Fibroblast of pulmonary artery (primary cell): ENCODE results near the gene PRPF6.

Experiments used
- DNase-seq: peaks from one replicate; pipeline ENCODE4 v3.0.0-alpha.2; 2010; ENCODE audit warnings: low read depth
- H3K4me3 ChIP-seq: replicated peaks from 2 replicates; pipeline ENCODE4 v1.5.1; 2011; ENCODE audit warnings: low read depth, mild to moderate bottlenecking, control low read depth, low read length, moderate library complexity
- TF ChIP-seq, protein P1 (sequence below): IDR thresholded peaks from 2 replicates; pipeline ENCODE4 v1.5.1; 2011; ENCODE audit warnings: mild to moderate bottlenecking, control low read depth, low read length, inconsistent platforms; ENCODE audit errors: missing control alignments

Gene PRPF6

DNA sequence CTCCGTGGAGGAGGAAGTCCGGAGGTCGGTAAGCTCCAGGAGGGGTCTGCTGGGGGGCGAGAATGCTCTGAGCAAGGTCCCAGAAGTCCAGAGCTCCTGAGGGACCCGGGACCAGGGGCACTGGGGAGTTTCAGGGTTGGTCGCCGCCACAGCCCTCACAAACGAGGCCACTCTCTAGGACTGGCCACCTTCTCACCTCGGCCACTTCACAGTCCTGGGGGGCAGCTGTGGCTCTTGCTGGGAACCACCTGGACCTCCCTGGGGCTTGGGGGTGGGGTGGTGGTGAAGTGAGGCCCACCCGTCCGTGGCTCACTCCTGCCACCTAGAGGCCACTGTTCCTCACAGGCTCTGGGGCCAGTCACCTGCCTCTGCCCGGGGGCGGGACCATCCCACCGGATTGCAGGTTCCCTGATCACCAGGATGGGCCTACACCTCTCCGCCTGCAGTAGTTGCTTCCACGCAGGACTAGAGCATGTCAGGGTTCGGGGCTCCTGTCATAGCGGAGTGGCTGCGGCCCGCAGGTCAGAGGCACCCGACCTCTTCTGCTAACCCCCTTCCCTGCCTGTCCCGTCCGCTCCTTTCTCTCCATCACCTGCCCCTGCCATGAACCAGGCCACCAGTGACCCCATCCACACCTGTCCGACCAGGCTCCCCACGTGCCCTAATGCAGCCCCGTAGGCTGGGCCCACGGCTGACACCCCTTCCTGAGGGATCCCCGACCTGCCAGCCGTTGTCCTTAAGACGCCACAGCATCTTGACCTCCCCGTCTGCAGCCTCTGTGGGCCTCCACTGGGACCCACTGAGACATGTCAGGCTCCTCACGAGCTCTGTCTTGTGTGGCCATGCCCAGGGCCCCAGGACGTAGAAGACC is 76.9 kb downstream of the PRPF6 start:
- DNase-seq = peak; percentile 70
- TF ChIP-seq, protein P1, sequence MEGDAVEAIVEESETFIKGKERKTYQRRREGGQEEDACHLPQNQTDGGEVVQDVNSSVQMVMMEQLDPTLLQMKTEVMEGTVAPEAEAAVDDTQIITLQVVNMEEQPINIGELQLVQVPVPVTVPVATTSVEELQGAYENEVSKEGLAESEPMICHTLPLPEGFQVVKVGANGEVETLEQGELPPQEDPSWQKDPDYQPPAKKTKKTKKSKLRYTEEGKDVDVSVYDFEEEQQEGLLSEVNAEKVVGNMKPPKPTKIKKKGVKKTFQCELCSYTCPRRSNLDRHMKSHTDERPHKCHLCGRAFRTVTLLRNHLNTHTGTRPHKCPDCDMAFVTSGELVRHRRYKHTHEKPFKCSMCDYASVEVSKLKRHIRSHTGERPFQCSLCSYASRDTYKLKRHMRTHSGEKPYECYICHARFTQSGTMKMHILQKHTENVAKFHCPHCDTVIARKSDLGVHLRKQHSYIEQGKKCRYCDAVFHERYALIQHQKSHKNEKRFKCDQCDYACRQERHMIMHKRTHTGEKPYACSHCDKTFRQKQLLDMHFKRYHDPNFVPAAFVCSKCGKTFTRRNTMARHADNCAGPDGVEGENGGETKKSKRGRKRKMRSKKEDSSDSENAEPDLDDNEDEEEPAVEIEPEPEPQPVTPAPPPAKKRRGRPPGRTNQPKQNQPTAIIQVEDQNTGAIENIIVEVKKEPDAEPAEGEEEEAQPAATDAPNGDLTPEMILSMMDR = peak; percentile 84
- no peak overlapping the region for H3K4me3 ChIP-seq

GRCh38 chr20:64058536-64058935 is 77.6 kb downstream of the PRPF6 start:
- no peak for DNase-seq
- H3K4me3 ChIP-seq = no peak overlapping the region
- TF ChIP-seq, protein P1 = no peak

- H3K4me3 ChIP-seq = peak overlapping the region; percentile 87
- no peak for DNase-seq
- TF ChIP-seq, protein P1 = no peak
Measured at GRCh38 chr20:64062276-64062595, 81.3 kb downstream of the PRPF6 start.

DNA sequence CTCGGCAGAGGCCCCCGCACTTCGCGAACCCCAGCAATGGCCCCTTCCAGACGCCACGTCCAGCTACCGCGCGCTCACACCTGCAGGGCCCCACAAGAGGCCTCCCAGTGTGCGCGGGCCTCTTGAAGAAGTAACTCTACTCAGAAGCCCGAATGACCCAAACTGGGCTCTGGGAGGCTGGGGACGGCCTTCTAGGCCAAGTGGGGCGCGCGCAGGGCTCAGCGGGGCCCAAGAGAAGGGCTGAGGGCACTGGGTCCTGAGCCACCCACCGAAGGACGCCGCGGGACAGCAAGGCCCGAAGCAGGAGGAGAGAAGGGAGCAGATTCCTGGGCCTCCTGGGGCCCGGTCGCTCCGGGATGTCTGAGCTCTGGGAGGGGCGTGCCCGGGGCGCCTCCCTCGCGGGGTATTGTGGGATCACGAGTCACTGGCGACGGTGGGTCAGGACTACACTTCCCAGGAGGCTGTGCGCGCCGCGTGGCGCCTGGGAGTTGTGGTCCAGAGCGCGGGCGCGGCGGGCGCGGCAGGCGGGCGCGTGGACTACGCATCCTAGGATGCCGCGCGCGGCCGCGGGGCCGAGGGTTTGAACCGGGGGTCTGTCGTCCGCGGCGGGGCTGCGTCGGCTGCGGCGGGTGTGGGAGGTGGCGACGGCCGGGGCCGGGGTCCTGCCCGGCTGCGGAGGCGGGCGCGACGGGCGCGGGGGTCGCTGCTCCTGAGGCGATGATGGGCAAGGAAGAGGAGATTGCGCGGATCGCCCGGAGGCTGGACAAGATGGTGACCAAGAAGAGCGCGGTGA is 81.9 kb downstream of the PRPF6 start, which contains the start of gene TCEA2:
Gene TCEA2, plus strand, starts transcription at position 603 of the 793 bp plus-strand sequence. Its CDS starts 115 bp downstream, at position 718.
- TF ChIP-seq, protein P1 = no peak
- peak within 1 kb of the TSS; percentile 87 for H3K4me3 ChIP-seq
- DNase-seq = peak; percentile 96

- TF ChIP-seq, protein P1 = no peak
- peak overlapping the region; percentile 87 for H3K4me3 ChIP-seq
- no peak for DNase-seq
Measured at GRCh38 chr20:64063389-64064144, 82.6 kb downstream of the PRPF6 start.

DNA sequence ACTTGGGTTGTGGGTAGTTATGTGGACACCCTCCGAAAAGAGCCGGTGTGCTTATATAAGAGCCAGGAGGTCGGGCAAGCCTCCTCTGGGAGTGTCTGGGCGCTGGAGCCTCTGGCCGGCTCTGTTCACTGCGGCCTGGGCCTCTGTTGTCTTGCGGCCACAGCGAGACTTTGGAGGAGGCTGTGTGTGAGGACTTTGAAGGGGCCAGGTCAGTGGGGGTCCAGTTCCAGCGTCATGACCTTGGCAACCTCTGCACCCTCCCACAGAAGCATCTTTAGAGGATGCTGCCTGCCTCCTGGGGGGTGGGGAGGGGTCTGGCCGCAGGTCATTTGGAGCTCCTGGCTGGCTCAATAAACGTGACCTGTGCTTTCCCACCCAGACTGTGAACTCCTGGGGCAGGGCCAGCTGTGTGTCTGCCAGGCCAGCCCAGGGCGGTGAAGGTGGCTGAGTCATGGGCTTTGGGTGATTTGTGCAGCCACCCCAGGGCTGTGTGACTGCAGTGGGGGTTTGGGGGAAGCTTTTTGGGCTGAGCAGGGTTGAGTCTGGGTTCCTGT is 83.3 kb downstream of the PRPF6 start:
- TF ChIP-seq, protein P1 = no peak
- no peak for DNase-seq
- H3K4me3 ChIP-seq = peak overlapping the region; percentile 87
